A549 (cell line): ENCODE results near the gene TRPM5. TPM values are rescaled to one million over a fixed set of nuclear protein-coding genes. Genes with fewer than 3 reads are reported as not detected.

ENCODE experiments used
- ATAC-seq, 2 experiments: fragments of 200-7000 bp in 1 of 2; fragments of >200 bp in 1 of 2; cut with Nextera tagmentation in 1 of 2; cut with Tn5 transposase in 1 of 2; 3 replicates each; pipeline versions ENCODE4 v1.8.0 to v1.9.1; 2018 to 2020; ENCODE audit warnings: mild to moderate bottlenecking in 1 of 2, moderate library complexity in 1 of 2
- CTCF ChIA-PET: fragments of 300-600 bp; sonication (Branson Sonifier 250); formaldehyde crosslinking; extraction: SDS; loops from one replicate; lab custom pipeline; 2021; ENCODE audit warnings: antibody characterized with exemption, inconsistent platforms; lab: Yijun Ruan, JAX
- POLR2A ChIA-PET: fragments of 350-600 bp; formaldehyde crosslinking; extraction: SDS; loops from one replicate; lab custom pipeline; 2021; ENCODE audit warnings: antibody characterized with exemption, inconsistent platforms; lab: Yijun Ruan, JAX
- DNase-seq, 2 experiments: peaks; one replicate each; pipeline versions ENCODE4 v3.0.0 to v3.0.0-alpha.2; 2011 to 2016; ENCODE audit warnings: low read depth in 1 of 2, low spot score in 1 of 2
- FAIRE-seq: peaks from 2 replicates; lab custom pipeline; 2011; peaks lifted over from hg19 to GRCh38; lab: Jason Lieb, UNC
- H3K27ac ChIP-seq, 2 experiments: fragments of >200 bp; sonication (Bioruptor Twin); formaldehyde crosslinking; 3 replicates each; pipeline ENCODE4 v1.5.1; 2016 to 2017
- H3K4me1 ChIP-seq: fragments of >200 bp; sonication (Bioruptor Twin); formaldehyde crosslinking; 3 replicates; pipeline ENCODE4 v1.6.1; 2016
- H3K4me2 ChIP-seq: fragments of >200 bp; sonication (Bioruptor Twin); formaldehyde crosslinking; 3 replicates; pipeline ENCODE4 v1.6.1; 2016
- H3K4me3 ChIP-seq: fragments of >200 bp; sonication (Bioruptor Twin); formaldehyde crosslinking; 3 replicates; pipeline ENCODE4 v1.5.1; 2016
- H3K9me3 ChIP-seq: fragments of >200 bp; sonication (Bioruptor Twin); formaldehyde crosslinking; 3 replicates; pipeline ENCODE4 v1.6.1; 2016
- CBX8 ChIP-seq: fragments of 200-600 bp; sonication (generic); IDR thresholded peaks from 2 replicates; pipeline ENCODE4 v1.6.1; 2016
- CEBPB ChIP-seq, 2 experiments: fragments of >200 bp in 1 of 2; sonication (Bioruptor Twin) in 1 of 2; formaldehyde crosslinking in 1 of 2; IDR thresholded peaks; 2 replicates each; pipeline ENCODE4 v1.6.1; 2012 to 2016
- CHD2 ChIP-seq: fragments of 150-350 bp; IDR thresholded peaks from 2 replicates; pipeline ENCODE4 v1.6.1; 2014; ENCODE audit warnings: low read length; ENCODE audit not compliant: partially characterized antibody
- EHF ChIP-seq: fragments of 250-450 bp; sonication (Bioruptor Pico); IDR thresholded peaks from 2 replicates; pipeline ENCODE4 v1.5.0; 2020; ENCODE audit warnings: mild to moderate bottlenecking
- ESRRA ChIP-seq: fragments of 150-350 bp; IDR thresholded peaks from 2 replicates; pipeline ENCODE4 v1.6.1; 2014; ENCODE audit warnings: mild to moderate bottlenecking, low read length, borderline replicate concordance
- FOSL2 ChIP-seq, 2 experiments: fragments of 450-650 bp in 1 of 2; fragments of >200 bp in 1 of 2; sonication (Bioruptor Twin) in 1 of 2; formaldehyde crosslinking; IDR thresholded peaks; 2 replicates each; pipeline versions ENCODE4 v1.5.0 to v1.6.1; 2016 to 2020; ENCODE audit warnings: mild to moderate bottlenecking in 1 of 2, moderate library complexity in 1 of 2
- GATA3 ChIP-seq: IDR thresholded peaks from 2 replicates; pipeline ENCODE4 v1.6.1; 2012; ENCODE audit warnings: borderline replicate concordance
- HES2 ChIP-seq: fragments of >200 bp; sonication (Bioruptor Twin); formaldehyde crosslinking; IDR thresholded peaks from 2 replicates; pipeline ENCODE4 v1.6.1; 2016
- HEYL ChIP-seq: fragments of 250-450 bp; sonication (Bioruptor Pico); IDR thresholded peaks from 2 replicates; pipeline ENCODE4 v1.8.0; 2021; ENCODE audit warnings: mild to moderate bottlenecking, moderate library complexity
- HOXA7 ChIP-seq: fragments of 250-450 bp; sonication (Bioruptor Pico); IDR thresholded peaks from 2 replicates; pipeline ENCODE4 v1.5.0; 2020; ENCODE audit warnings: mild to moderate bottlenecking, moderate library complexity
- JUNB ChIP-seq: fragments of >200 bp; sonication (Bioruptor Twin); formaldehyde crosslinking; IDR thresholded peaks from 2 replicates; pipeline ENCODE4 v1.6.1; 2016
- MAFK ChIP-seq: fragments of 450-650 bp; IDR thresholded peaks from 2 replicates; pipeline ENCODE4 v1.6.1; 2014; ENCODE audit not compliant: partially characterized antibody
- MAX ChIP-seq: IDR thresholded peaks from 2 replicates; pipeline ENCODE4 v1.6.1; 2012
- PBX3 ChIP-seq: IDR thresholded peaks from 2 replicates; pipeline ENCODE4 v1.6.1; 2012
- POLR2AphosphoS2 ChIP-seq: conservative IDR thresholded peaks from 2 replicates; pipeline ENCODE4 v1.6.1; 2012; ENCODE audit warnings: low read length, improper control_type of control experiment, inconsistent platforms
- RARB ChIP-seq: fragments of 250-450 bp; sonication (Bioruptor Pico); IDR thresholded peaks from 2 replicates; pipeline ENCODE4 v1.8.0; 2021; ENCODE audit warnings: mild to moderate bottlenecking, moderate library complexity
- TFCP2L1 ChIP-seq: fragments of 250-450 bp; sonication (Bioruptor Pico); IDR thresholded peaks from 2 replicates; pipeline ENCODE4 v1.5.0; 2021; ENCODE audit warnings: mild to moderate bottlenecking
- ZC3H11A ChIP-seq: fragments of 450-650 bp; IDR thresholded peaks from 2 replicates; pipeline ENCODE4 v1.6.1; 2014; ENCODE audit warnings: antibody characterized with exemption, mild to moderate bottlenecking
- ZFP36 ChIP-seq: fragments of 450-650 bp; IDR thresholded peaks from 2 replicates; pipeline ENCODE4 v1.6.1; 2014; ENCODE audit warnings: borderline replicate concordance; ENCODE audit not compliant: partially characterized antibody
- ZNF302 ChIP-seq: fragments of 250-450 bp; sonication (Bioruptor Pico); IDR thresholded peaks from 2 replicates; pipeline ENCODE4 v1.9.0; 2021; ENCODE audit warnings: inconsistent platforms, mild to moderate bottlenecking, moderate library complexity
- WGBS: methylation state at CpG from one replicate; pipeline ENCODE4 v1.1.6; 2017; ENCODE audit errors: missing lambda C conversion rate; 5-methylcytosine and 5-hydroxymethylcytosine counted together
- polyA plus RNA-seq, 4 experiments: library from polyadenylated mRNA; depleted of rRNA in 3 of 4; stranded (reverse); fragments of >200 nt; fragmentation: RNase III in 1 of 4; extraction: RNeasy Plus Mini Kit Qiagen cat#74134 plus additional on column Dnase treatment in 1 of 4; gene quantifications; 2 replicates in 3 of 4; 3 replicates in 1 of 4; pipeline ENCODE4 v1.2.3, GENCODE V29; 2011 to 2017
- TF ChIP-seq, protein P1 (sequence below): fragments of 250-450 bp; sonication (Bioruptor Pico); IDR thresholded peaks from 2 replicates; pipeline ENCODE4 v1.5.0; 2021; ENCODE audit warnings: mild to moderate bottlenecking, moderate library complexity, borderline replicate concordance

The TRPM5 gene
- polyA plus RNA-seq, 2 of the 4 experiments (the other 2 are of a cell fraction), result not detected

DNA sequence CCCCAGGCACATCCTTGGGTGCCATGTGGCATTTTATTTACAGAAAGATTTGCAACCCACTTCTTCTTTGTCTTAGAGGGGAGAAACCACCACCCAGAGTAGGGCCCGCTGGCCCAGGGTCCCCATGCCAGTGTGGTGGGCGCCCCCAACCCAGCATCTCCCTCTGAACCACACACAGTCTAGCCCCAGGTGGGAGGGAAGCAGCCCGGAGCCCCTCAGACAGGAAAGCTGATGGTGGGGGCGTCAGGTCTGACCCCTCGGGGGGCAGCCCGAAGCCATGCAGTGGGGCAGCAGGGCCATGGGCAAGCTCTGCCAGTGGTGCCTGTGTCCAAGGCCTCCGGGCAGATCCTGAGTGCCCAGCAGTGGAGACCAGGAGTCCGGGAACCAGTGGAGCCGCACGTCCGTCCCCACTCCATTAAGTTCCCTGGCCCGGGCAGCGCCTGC lies 11.7 kb downstream of the TRPM5 start:
- no peak for ATAC-seq
- WGBS, result 82% methylated on average over 8 of the region's 13 CpGs
- CTCF ChIA-PET, result interaction anchor here (1.5 to 4.6 kb wide), 3 partner anchors 13 to 455 kb away, joined by 4 to 42 read pairs (median 23); no protein-coding TSS in a partner anchor
- no peaks in the 10 kb centered on the region for H3K4me1 ChIP-seq
- no peak for DNase-seq
- TF ChIP-seq PBX3 (no peak), JUNB (no peak), MAFK (no peak), ZNF302 (CRISPR knock-in tag) (no peak), EHF (no peak), MAX (no peak), TFCP2L1 (CRISPR knock-in tag) (no peak), ZC3H11A (no peak), POLR2AphosphoS2 (no peak), RARB (CRISPR knock-in tag) (no peak), ESRRA (no peak), GATA3 (no peak), HEYL (CRISPR knock-in tag) (no peak), HOXA7 (CRISPR knock-in tag) (no peak)
- TF ChIP-seq, protein P1, sequence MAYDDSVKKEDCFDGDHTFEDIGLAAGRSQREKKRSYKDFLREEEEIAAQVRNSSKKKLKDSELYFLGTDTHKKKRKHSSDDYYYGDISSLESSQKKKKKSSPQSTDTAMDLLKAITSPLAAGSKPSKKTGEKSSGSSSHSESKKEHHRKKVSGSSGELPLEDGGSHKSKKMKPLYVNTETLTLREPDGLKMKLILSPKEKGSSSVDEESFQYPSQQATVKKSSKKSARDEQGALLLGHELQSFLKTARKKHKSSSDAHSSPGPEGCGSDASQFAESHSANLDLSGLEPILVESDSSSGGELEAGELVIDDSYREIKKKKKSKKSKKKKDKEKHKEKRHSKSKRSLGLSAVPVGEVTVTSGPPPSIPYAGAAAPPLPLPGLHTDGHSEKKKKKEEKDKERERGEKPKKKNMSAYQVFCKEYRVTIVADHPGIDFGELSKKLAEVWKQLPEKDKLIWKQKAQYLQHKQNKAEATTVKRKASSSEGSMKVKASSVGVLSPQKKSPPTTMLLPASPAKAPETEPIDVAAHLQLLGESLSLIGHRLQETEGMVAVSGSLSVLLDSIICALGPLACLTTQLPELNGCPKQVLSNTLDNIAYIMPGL (CRISPR knock-in tag), result no peak
- POLR2A ChIA-PET, result no interaction called here
- no peak overlapping the region for H3K4me2 ChIP-seq
- no peaks in the 10 kb centered on the region for H3K9me3 ChIP-seq
- H3K4me3 ChIP-seq, result no peak overlapping the region
- no peak overlapping the region for H3K27ac ChIP-seq
- no peak for FAIRE-seq

GRCh38 chr11:2432171-2432621 lies 12.1 kb downstream of the TRPM5 start:
- Histone ChIP-seq H3K4me2 (no peak overlapping the region), H3K4me1 (no peaks in the 10 kb centered on the region), H3K4me3 (no peak overlapping the region), H3K9me3 (no peaks in the 10 kb centered on the region), H3K27ac (no peak overlapping the region)
- TF ChIP-seq TFCP2L1 (CRISPR knock-in tag) (no peak), HOXA7 (CRISPR knock-in tag) (no peak), CBX8 (no peak), CHD2 (no peak), MAX (no peak), CEBPB (IDR thresholded peaks at IDR 0.05) (no peak), ZFP36 (no peak), HES2 (no peak)
- FAIRE-seq, result no peak
- POLR2A ChIA-PET, result no interaction called here
- CTCF ChIA-PET, result interaction anchor here (1.5 to 4.6 kb wide), 3 partner anchors 12 to 456 kb away, joined by 4 to 42 read pairs (median 23); no protein-coding TSS in a partner anchor
- ATAC-seq, result no peak
- no peak for DNase-seq
- WGBS, result 46% methylated on average over 10 of the region's 15 CpGs

DNA sequence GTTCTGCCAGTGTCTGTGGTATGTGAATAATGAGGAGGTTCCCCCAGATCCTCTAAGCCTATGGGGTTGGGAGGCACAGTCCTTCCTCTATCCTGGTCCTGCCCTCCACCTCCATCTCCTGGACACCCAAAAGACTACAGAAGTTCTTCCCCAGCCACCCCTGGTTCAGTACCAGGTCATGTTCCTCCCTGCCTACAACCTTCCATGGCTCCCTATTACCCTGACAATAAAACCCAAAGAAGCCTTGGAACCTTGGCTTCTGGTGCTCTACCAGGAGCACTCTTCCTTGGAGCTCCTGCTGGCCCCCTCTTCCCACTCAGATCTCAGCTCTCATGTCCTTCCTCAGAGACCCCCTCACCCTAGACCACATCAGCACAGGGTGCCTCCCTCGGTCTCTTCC lies 12.9 kb downstream of the TRPM5 start:
- DNase-seq, result no peak
- Histone ChIP-seq H3K4me1 (no peaks in the 10 kb centered on the region), H3K27ac (no peak overlapping the region), H3K4me2 (no peak overlapping the region), H3K9me3 (no peaks in the 10 kb centered on the region), H3K4me3 (no peak overlapping the region)
- TF ChIP-seq FOSL2 (IDR thresholded peaks at IDR 0.05) (no peak), FOSL2 (CRISPR knock-in tag; IDR thresholded peaks at IDR 0.05) (no peak), ZFP36 (peak; percentile 43)
- ATAC-seq, result no peak
- POLR2A ChIA-PET, result no interaction called here
- WGBS, result 56% methylated on average over 1 of the region's 1 CpG
- CTCF ChIA-PET, result interaction anchor here (3.0 to 4.6 kb wide), 2 partner anchors 11 to 100 kb away, joined by 23 to 42 read pairs; no protein-coding TSS in a partner anchor
- FAIRE-seq, result no peak
